ENCODE results near the gene TMEM44. TPM values are rescaled to one million over a fixed set of nuclear protein-coding genes. Genes with fewer than 3 reads are reported as not detected.

The TMEM44 gene
- polyA plus RNA-seq, 3 donors = 18.7 to 23.1 (median 19.0) TPM

- no peak for DNase-seq (ENCODE audit: extremely low read depth in 1 of 11, low read depth in 9 of 11, low spot score in 4 of 11)
Measured at GRCh38 chr3:194592798-194593752, 40.1 kb downstream of the TMEM44 start.

- DNase-seq (ENCODE audit: extremely low read depth in 1 of 11, low read depth in 9 of 11, low spot score in 4 of 11) = no peak
Measured at GRCh38 chr3:194588741-194589140, 44.5 kb downstream of the TMEM44 start.

GRCh38 chr3:194588236-194588635 is 45.0 kb downstream of the TMEM44 start:
- no peak for DNase-seq (ENCODE audit: extremely low read depth in 1 of 11, low read depth in 9 of 11, low spot score in 4 of 11)

DNA sequence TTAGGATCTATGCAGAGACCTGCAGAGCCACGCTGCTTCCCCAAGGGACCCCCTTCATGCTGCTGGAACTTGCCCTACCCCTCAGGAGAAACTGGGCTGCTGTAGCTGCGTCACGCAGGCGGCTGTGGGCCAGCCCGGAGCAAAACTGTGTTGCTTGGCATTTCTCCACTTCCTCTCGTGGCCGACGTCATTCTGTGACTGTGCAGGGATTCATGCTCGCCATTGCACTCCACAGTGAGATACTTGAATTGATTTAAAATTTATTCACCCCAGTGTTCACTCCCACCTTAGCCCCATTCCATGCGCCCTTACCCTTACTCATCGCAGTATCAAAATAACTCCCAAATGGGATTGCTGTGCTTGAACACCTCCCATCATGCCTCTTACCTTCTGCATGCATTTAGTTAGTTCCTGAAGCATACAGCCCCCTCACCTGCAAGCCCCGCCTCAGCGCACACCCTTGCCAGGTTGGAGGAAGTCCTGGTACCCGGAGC is 45.7 kb downstream of the TMEM44 start:
- DNase-seq (ENCODE audit: extremely low read depth in 1 of 11, low read depth in 9 of 11, low spot score in 4 of 11) = no peak

DNA sequence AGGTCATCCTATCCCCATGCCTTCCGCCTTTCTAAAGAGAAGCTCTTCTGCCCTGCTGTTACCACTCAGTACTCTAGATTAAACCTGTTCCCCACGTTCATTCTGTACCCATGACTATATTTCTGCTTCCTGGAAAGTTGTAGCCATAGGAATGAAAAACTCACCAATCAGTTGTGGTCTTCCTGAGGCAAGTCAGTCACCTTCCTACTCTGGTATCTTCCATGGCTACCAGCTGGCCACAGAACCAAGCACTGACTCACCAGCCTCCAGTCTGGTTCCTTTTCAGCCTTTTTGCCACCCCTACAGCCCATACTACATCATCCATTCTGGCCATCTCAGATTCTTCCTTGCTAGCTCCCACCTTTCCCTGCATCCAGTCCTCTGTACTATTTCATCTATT is 46.4 kb downstream of the TMEM44 start:
- no peak for DNase-seq (ENCODE audit: extremely low read depth in 1 of 11, low read depth in 9 of 11, low spot score in 4 of 11)

- DNase-seq (ENCODE audit: extremely low read depth in 1 of 11, low read depth in 9 of 11, low spot score in 4 of 11) = no peak
Measured at GRCh38 chr3:194585880-194586281, 47.3 kb downstream of the TMEM44 start.

GRCh38 chr3:194584866-194585265 is 48.4 kb downstream of the TMEM44 start:
- DNase-seq (ENCODE audit: extremely low read depth in 1 of 11, low read depth in 9 of 11, low spot score in 4 of 11) = no peak

GRCh38 chr3:194584320-194584776 is 48.9 kb downstream of the TMEM44 start:
- DNase-seq (ENCODE audit: extremely low read depth in 1 of 11, low read depth in 9 of 11, low spot score in 4 of 11) = no peak

GRCh38 chr3:194582196-194582905 is 50.9 kb downstream of the TMEM44 start:
- no peak for DNase-seq (ENCODE audit: extremely low read depth in 1 of 11, low read depth in 9 of 11, low spot score in 4 of 11)

DNA sequence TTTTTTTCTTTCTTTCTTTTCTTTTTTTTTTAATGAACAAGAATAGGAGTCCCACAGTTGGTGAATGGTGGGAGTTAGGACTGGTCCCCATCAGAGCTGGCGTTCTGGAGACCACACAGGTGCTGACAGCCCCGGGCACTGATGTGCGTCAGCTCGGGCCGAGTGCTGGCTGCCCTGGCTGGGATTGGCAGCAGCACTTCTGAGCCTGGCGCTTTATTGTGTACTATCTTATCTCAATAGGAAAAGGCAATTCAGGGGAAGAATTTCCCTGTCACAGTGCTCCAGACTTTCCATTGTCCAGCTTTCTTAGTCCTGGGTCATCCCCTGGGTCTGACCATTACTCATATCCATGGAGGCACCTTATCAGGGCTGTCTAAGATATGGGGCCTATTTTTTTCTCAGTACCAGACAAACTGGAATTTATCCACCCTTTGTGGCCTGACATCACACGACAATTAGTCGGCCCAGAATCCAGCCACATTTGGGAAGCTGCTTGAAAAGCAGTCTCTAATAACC is 54.1 kb downstream of the TMEM44 start:
- DNase-seq (ENCODE audit: extremely low read depth in 1 of 11, low read depth in 9 of 11, low spot score in 4 of 11) = no peak

- no peak for DNase-seq (ENCODE audit: extremely low read depth in 1 of 11, low read depth in 9 of 11, low spot score in 4 of 11)
Measured at GRCh38 chr3:194577986-194578905, 55.0 kb downstream of the TMEM44 start.

- DNase-seq (ENCODE audit: extremely low read depth in 1 of 11, low read depth in 9 of 11, low spot score in 4 of 11) = no peak
Measured at GRCh38 chr3:194575484-194576210, 57.6 kb downstream of the TMEM44 start.

- no peak for DNase-seq (ENCODE audit: extremely low read depth in 1 of 11, low read depth in 9 of 11, low spot score in 4 of 11)
Measured at GRCh38 chr3:194574639-194575483, 58.4 kb downstream of the TMEM44 start.

GRCh38 chr3:194573680-194574437 is 59.4 kb downstream of the TMEM44 start:
- no peak for DNase-seq (ENCODE audit: extremely low read depth in 1 of 11, low read depth in 9 of 11, low spot score in 4 of 11)

DNA sequence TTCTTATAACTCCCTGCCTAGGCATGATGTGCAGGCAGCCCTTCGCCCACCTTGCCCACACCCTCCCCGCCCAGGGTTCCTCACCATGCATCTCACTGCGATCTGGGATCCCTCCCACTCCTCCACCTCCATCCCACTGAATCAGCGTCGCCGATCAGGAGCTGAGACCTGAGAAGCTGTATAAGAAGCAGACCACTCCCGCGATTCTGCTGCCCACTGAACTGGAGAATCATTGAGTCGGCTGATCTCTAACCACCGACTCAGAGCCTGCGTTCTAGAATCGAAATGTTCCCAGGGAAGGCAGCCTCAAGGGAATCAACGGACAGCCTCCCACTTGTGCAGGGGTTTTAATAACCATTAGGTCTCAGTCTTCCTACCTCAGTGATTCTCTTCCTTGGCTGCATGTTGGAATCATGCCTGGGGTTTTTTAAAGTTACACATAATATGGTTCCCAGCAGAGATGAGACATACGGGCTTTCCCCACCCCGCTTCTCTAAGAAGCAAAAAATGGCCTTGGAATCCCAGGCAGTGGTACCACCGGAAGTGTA is 60.2 kb downstream of the TMEM44 start:
- DNase-seq (ENCODE audit: extremely low read depth in 1 of 11, low read depth in 9 of 11, low spot score in 4 of 11) = no peak

- no peak for DNase-seq (ENCODE audit: extremely low read depth in 1 of 11, low read depth in 9 of 11, low spot score in 4 of 11)
Measured at GRCh38 chr3:194572143-194572789, 61.0 kb downstream of the TMEM44 start.
